HG03175 (cell line): ENCODE data around the gene SUSD1.
"Not testable (repeated sequence)": the region's sequence is repeated elsewhere in the genome, so short reads cannot be mapped to it uniquely, and the experiment has no call there.

Experiments used
- ATAC-seq: cut with Tn5 transposase; IDR thresholded peaks from one replicate; pipeline ENCODE4 v1.9.1; 2021; ENCODE audit warnings: mild to moderate bottlenecking, moderate library complexity; ENCODE audit not compliant: unreplicated experiment

The SUSD1 gene

DNA sequence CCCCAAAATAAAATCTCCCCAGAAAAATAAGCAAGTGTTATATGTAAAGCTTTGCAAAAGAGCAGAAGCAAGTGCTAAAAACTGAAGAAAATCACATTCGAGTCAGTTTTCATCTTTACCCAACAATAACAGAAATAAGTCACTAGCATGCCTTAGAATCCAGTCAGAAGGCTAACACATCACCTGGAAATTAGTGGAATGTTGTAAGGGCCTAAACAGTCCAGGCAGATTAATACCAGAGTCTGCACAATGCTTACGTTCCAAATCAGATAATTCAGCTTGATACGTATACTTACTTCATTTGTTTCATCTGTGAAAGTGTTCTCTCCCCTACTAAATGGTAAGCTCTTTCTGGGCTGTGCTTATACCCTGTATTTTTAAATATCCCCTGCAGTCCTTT is 42.7 kb downstream of the SUSD1 start:
- no peak for ATAC-seq

DNA sequence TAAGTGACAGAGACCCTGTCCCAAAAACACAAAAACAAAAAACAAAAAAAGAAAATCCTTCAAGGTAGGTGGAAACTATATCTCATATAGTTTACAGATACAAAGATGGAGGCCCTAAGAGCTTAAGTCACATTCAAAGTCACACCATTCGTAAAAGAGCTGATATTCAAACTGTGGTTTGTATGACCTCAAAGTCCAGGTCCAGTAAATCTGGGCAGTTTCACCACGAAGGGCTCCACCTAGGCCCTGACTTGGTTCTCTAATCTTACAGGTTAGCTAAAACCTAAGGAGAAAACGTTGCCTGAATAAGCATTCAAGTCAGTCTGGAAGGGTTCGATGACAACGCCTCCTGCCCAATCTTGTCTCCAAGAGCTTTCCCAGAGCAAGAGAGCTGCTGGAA is 44.1 kb downstream of the SUSD1 start:
- no peak for ATAC-seq

DNA sequence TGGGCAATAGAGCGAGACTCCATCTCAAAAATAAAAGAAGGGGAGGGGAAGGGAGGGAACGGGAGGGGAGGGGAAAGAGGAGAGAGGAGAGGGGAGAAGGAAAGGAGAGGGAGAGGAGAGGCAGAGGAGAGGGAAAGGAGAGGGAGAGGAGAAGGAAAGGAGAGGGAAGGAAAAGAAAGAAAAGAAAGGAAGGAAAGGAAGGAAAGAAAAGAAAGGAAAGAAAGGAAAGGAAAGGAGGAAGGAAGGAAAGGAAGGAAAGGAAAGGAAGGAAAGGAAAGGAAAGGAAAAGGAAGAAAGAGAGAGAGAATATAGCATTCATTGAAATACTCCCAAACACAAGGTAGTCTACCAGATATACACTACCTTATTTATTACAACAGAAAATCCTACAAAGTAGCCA is 44.8 kb downstream of the SUSD1 start:
- ATAC-seq, result no peak

DNA sequence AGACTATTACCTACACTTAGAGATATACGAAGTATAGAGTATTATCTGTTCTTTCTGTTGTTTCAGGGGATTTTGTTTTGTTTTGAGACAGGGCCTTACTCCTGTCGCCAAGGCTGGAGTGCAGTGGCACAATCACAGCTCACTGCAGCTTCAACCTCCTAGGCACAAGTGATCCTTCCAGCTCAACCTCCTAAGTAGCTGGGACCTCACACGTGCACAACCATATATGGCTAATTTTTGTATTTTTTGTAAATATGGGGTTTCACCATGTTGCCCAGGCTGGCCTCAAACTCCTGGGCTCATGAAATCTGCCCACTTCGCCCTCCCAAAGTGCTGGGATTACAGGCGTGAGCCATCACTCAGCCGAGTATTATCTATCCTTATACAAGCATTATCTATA is 45.9 kb downstream of the SUSD1 start:
- ATAC-seq, result no peak

DNA sequence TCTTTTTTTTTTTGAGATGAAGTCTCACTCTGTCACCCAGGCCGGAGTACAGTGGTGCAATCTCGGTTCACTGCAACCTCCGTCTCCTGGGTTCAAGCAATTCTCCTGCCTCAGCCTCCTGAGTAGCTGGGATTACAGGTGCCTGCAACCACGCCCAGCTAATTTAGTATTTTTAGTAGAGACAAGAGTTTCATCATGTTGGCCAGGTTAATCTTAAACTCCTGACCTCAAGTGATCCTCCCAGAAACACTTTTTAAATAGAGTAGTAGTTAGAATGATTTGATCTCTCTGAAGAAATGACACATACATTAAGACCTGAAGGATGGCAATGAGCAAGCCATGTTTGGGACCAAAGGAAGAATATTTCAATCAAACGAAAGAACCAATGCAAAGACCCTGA is 46.7 kb downstream of the SUSD1 start:
- not testable (repeated sequence) for ATAC-seq

DNA sequence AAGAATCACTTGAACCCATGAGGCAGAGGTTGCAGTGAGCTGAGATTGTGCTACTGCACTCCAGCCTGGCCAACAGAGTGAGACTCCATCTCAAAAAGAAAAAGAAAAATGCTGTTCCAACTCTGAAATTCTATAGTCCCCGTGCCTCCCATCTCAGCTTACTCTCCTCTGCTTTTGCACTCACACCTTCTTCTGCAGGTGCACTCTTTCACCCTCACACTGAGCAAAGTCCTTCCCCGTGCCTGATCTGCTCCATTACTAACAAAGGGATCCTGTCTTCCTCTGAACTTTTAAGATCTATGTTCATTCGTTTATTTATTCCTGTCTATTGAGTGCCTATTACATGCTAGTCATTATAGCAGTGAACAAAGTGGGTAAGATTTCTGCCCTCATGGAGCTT is 47.8 kb downstream of the SUSD1 start:
- no peak for ATAC-seq

DNA sequence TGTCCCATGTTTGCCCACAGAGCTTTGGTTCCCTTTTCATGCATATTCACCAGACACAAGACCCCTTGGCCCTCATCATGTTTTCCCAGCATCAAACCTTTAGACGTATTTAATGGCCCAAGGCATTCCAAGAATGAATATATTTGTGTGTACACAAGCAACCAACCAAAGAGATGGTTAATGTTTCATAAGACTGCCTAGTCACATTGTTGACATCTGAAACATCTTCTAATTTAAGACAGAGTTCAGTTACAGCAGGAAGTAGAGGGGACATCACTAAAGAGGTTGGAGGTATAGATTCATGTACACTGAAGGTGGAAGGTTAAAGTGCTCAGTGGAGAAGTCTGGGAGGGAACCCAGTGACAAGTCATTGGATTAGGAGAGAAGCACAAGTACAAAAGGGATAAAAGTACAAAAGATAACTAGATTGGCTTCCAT is 49.1 kb downstream of the SUSD1 start:
- ATAC-seq, result no peak

DNA sequence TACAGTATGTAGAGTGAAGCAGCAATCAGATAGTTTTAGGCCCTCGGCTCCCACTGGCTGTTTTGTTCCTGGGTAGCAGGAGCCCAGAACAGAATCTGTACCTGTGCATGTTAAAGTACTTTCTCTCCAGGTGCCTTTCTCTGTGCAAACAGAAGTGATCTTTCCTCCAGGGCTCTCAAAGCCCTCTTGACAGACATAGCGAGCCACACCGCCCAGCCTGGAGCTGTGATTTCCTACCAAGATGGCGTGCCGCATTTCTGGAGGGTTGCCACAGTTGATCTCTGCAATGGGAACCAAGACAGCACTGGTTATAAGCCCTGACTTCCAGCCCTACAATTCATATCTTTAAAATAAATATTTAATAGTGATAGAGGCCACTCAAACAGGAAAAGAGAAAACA is 50.9 kb downstream of the SUSD1 start:
- no peak for ATAC-seq

DNA sequence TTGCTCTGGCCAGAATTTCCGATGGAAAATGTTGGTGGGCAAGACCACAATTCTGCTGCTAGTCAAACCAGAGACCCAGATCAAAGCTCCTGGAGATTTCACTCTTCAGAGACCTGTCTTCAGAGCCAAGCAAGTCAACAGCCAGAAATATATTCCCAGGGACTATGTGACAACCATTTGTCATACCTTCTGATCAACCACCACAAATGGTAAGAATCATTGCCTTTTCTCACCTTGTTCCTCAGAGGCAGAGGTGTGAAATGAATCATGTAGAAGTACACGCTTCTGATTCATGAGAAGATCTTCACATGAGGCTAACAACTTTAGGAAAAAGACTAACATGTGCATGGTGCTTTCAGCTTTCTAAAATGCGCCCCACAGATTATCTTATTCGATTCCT is 53.5 kb downstream of the SUSD1 start:
- ATAC-seq, result no peak

DNA sequence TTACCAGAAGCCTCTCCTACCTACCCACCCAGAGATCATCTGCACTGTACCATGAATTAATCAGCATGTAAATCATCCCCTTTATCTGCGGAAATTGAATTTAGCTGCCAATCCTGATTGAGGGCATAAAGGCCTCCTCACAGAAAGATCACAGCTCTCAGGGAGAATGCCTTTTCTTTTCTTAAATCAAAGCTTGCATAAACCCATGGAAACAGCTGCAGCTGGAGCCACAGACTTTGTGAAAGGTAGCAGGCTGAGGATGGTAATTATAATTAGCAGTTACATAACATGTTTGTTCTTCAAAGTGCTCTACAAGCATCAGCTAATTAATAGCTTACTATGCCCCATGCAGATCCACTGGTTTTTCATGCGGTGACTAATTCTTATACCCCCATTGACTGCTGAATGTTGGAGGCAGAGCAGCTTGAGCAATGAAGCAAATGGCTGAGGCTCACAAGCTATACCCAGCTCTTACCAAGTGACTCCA is 54.6 kb downstream of the SUSD1 start:
- ATAC-seq, result no peak

DNA sequence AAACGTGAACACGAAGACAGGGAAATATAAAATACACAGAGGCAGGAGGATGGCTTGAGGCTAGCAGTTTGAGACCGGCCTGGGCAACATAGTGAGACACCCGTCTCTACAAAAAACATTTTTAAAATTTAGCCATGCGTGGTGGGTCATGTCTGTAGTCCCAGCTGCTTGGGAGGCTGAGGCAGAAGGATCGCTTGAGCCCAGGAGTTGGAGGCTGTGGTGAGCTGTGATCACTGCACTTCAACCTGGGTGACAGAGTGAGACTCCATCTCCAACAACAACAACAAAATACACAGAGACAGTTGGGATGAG is 55.1 kb downstream of the SUSD1 start:
- no peak for ATAC-seq

DNA sequence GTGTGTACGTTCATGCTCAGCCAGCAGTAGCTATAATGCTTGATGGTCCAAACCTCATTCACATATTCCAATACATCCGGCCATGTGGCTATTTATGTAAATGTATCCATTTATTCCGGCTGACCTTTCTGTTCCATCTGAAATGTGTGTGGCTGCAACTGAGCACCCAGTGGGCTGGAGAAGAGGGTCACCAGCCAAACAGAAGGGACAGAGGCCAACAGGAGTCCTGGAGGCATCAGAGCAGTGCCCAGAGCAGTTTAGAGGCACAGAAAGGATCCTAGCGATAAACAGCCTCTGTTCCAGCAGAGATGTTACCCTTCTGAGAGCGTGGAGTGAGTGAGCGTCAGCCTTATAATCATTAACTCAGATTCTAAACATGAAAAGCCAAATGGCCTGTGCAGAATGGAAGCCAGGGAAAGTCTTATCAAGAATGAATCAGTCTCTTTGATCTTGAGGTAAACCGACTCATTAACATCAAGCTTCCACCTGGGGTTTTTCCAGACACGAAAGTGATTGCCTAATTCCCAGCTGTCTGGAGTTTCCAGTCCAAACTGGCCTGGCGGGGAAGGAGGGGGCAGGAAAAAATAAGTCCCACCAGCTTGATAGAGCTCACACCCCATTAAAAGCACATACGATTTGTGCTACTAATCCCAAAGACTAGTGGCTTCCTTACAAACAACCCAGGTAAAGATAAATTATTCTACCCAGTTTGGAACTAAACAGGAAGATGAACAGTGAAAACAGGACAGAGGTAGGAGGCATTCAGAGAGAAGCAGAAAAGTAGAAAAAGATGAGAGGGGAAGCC is 55.7 kb downstream of the SUSD1 start:
- no peak for ATAC-seq

DNA sequence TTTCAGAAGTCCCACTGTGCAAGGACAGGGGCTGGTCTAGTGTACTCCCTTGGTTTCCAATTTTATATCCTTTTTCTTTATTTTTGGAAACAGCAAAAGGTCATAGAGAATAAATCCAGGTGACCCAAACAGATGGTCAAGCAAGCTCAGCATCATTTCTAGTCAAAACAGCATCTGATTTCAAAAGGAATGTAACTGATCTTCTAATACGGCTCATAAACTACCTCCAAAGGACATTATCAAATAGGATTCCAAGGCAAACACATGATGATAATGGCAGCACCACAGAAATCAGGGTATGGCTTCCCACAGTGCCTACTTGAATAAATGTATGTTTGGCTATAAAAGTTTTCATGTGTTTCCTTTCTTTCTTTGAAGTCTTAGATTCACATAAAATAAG is 57.1 kb downstream of the SUSD1 start:
- ATAC-seq, result no peak

DNA sequence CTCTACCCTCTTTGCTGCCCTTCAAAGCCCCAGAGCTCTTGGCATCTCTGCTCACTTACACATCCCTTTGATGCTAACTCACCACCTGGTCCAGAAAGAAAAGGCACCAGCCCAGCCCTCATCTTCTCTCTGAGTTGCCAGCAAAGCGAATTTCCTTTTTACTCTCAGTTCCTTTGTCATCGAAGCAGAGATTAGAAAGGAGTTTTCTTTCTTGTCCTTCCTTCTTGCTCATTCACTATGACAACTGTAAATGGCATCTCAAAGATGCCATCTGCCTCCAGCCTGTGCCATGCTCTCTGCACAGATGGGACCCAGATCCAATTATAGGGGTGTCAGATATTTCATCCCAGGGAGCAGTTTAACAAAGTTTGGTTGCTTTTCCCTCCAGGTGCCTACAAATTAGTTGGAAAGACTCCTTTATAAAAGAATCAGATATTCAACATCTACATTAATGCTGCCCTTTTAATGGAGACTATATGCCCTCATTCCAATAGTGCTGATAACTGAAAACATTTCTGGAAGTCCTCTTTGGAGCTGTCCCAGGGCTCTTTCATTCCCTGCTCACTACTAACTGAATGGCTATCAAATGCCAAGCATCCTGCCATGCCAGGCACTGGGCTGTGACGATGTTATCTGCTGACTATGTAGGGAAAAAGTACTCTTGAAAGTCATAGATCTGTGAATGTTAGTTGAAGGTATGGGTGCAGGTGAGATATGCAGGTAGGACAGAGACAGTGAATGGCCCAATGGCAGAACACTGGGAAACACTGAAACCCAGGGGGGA is 58.9 kb downstream of the SUSD1 start:
- ATAC-seq, result no peak

DNA sequence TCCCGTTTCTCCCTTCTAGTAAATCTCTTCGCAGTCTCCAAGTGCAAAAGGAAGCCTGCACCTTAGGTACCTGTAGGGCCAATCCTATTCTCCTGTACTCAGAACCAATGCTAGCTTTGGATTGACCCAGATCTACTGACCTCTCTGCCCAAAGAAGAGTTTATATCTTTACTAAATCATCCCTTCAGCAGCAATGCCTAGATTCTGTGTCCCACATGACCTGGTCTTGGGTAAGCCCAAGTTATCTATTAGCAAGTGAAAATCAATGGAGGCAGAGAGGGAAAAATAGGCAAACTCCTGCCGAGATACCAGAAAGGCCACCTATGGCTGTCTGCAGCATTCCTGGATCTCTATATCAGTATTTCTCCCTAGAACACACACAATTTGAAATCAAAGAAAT is 60.0 kb downstream of the SUSD1 start:
- no peak for ATAC-seq

DNA sequence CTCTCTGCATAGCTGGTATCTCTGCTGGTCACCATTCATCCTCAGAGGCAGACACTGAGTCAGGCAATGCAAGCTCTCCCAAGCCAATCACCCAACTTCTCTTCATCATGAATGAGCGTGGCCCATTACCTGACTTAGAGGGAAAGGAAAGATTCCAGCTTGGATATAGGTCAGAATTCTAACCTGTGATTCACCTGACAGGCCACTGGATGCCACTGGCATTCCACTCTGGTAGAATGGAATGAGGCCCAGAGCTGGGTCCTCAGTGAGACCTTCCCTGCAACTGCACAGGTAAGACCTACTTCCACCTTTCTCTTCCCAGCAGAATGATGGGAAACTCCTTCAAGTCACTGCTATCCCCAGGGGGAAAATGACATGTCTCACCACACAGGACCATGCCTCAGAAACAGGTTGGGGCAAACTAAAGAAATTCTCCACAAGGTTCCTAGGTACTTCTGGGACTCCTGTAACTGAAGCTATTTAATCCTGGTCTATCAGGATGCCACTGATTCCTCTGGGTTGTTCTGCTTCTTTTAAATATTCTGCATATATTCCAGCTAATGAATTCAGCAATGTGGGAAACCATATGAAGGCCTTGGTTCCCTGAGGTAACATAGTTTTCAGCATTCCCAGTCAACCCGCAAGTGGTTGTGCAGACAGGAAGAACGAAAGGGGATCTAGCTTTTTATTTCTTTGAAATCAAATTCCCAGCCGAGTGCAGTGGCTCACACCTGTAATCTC is 62.0 kb downstream of the SUSD1 start:
- ATAC-seq, result no peak

DNA sequence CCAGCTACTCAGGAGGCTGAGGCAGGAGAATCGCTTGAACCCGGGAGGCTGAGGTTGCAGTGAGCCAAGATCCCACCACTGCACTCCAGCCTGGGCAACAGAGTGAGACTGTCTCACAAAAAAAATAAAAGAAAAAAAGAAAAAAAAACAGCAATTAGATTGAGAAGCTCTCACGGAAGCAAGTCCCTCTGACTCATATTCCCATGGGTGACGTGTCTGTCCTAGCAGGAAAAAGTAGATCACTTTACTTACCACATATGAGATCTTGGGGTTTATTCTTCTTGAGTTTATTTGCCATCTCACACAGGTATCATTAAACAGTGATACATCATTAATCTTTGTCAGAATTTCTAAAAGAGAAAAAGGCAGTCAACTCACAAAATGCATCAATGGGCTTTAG is 62.6 kb downstream of the SUSD1 start:
- ATAC-seq, result no peak

DNA sequence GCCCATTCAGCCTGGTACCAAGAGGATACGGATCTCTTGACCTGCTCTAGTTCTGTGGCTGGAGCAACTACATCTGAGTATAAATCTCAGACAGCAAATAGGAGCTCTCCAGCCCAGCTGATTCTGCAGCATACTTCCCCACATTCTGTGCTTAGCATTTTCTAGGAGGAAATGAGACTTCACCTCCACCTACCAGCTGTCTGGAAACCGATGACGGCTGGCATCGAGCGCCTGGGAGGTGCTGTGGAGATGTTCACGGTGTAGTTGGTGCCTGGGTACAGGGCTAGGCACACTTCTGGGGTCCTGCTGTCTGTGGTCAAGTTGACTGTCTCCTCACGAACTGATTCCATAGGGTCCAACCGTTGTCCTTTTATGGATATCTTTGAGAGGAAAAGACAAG is 63.6 kb downstream of the SUSD1 start:
- no peak for ATAC-seq

DNA sequence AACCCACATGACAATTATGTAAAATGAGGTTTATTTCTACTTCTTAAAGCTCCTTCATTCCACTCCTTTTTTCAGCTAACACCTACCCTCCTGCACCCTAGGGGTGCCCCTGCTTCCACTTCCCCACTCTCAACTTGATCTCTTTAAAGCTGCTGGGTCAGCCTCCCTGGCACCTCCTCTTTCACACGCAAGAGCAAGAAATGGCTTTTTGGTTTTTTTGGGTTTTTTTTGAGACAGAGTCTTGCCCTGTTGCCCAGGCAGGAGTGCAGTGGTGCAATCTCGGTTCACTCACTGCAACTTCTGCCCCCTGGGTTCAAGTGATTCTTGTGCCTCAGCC is 64.4 kb downstream of the SUSD1 start:
- no peak for ATAC-seq

DNA sequence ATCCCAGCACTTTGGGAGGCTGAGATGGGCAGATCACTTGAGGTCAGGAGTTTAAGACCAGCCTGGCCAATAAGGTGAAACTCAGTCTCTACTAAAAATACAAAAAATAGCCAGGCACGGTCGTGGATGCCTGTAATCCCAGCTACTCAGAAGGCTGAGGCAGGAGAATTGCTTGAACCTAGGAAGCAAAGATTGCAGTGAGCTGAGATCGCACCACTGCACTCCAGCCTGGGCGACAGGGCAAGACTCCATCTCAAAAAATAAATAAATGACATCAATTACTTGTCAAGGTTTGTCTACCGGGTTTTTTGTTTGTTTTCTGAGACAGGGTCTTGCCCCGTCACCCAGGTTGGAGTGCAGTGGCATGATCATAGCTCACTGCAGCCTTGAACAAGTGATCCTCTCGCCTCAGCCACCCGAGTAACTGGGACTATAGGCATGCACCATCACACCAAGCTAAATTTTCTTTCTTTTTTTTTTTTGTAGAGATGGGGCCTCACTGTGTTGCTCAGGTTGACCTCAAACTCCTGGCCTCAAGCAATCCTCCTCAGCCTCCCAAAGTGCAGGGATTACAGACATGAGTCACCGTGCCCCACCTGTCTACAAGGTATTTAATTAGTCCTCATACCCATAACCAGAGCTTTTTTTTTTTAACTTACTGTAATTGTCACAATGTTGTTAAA is 64.9 kb downstream of the SUSD1 start:
- ATAC-seq, result no peak

DNA sequence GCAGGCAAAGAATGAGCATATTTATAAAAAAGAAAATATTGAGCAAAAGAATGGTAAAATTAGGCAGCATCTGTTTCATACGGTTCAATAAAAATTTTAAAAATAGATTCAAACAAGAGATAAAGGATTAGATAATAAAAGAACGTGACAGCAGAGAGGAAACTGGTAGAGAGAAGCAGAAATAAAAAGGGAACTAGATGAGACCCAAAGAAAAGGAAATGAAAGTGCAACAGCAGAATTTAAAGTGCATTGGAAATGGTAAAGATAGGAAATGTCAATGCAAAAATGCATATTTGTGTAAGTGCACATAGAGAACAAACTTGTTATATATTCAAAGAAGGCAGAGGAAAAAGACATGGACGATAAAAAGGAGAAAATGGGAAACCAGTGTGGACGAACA is 70.2 kb downstream of the SUSD1 start:
- no peak for ATAC-seq
